Neural cell (in vitro differentiated cells): ENCODE results near the gene ROM1. TPM values are rescaled to one million over a fixed set of nuclear protein-coding genes. Genes with fewer than 3 reads are reported as not detected.

ENCODE experiments used
- H2AFZ ChIP-seq: fragments of 200-600, 300-800 bp; sonication (generic), shearing (Covaris generic); 2 replicates; pipeline ENCODE4 v1.6.0; 2014; ENCODE audit warnings: low read depth, mild to moderate bottlenecking, antibody characterized with exemption, low read length, moderate library complexity
- H3F3A ChIP-seq: fragments of 200-600 bp; shearing (Covaris generic); 2 replicates; pipeline ENCODE4 v1.6.1; 2016; ENCODE audit warnings: mild to moderate bottlenecking, moderate library complexity, mixed read lengths, antibody characterized with exemption, low read length; ENCODE audit not compliant: insufficient read depth, poor library complexity, severe bottlenecking
- H3K27ac ChIP-seq: fragments of 200-600, 300-800 bp; sonication (generic), shearing (Covaris generic); 2 replicates; pipeline ENCODE4 v1.5.1; 2014; ENCODE audit warnings: mild to moderate bottlenecking, low read length, moderate library complexity
- H3K27me3 ChIP-seq: fragments of 300-800, 200-600 bp; sonication (generic), shearing (Covaris generic); 2 replicates; pipeline ENCODE4 v1.6.0; 2014; ENCODE audit warnings: mild to moderate bottlenecking, low read depth, low read length, moderate library complexity; ENCODE audit not compliant: insufficient read depth
- H3K36me3 ChIP-seq: fragments of 300-800, 200-600 bp; sonication (generic), shearing (Covaris generic); 2 replicates; pipeline ENCODE4 v1.5.1; 2014; ENCODE audit warnings: mild to moderate bottlenecking, antibody characterized with exemption, low read length, moderate library complexity; ENCODE audit not compliant: insufficient read depth
- H3K4me2 ChIP-seq: fragments of 300-800, 200-600 bp; sonication (generic), shearing (Covaris generic); 2 replicates; pipeline ENCODE4 v1.6.0; 2014; ENCODE audit warnings: mild to moderate bottlenecking, low read length
- H3K4me3 ChIP-seq: fragments of 300-800, 200-600 bp; sonication (generic), shearing (Covaris generic); 2 replicates; pipeline ENCODE4 v1.5.1; 2014; ENCODE audit warnings: mild to moderate bottlenecking, low read length, moderate library complexity
- H3K79me2 ChIP-seq: fragments of 200-600 bp; shearing (Covaris generic); replicated peaks from 2 replicates; pipeline ENCODE4 v1.6.0; 2014; ENCODE audit warnings: mild to moderate bottlenecking, low read length, moderate library complexity; ENCODE audit not compliant: insufficient read depth
- H3K9ac ChIP-seq: fragments of 300-800, 200-600 bp; sonication (generic), shearing (Covaris generic); 2 replicates; pipeline ENCODE4 v1.6.1; 2016; ENCODE audit warnings: mild to moderate bottlenecking, low read length, mixed read lengths
- H3K9me2 ChIP-seq: fragments of 200-600 bp; shearing (Covaris generic); 2 replicates; pipeline ENCODE4 v1.6.1; 2016; ENCODE audit warnings: mild to moderate bottlenecking, low read length, mixed read lengths; ENCODE audit not compliant: insufficient read depth
- H3K9me3 ChIP-seq: fragments of 200-600, 300-800 bp; sonication (generic), shearing (Covaris generic); 2 replicates; pipeline ENCODE4 v1.6.1; 2016; ENCODE audit warnings: mild to moderate bottlenecking, mixed run types, low read length, moderate library complexity, mixed read lengths
- H4K20me1 ChIP-seq: fragments of 200-600 bp; shearing (Covaris generic); 2 replicates; pipeline ENCODE4 v1.6.1; 2016; ENCODE audit warnings: mild to moderate bottlenecking, mixed run types; ENCODE audit not compliant: insufficient read depth
- CTCF ChIP-seq: fragments of 450-650 bp; IDR thresholded peaks from 2 replicates; pipeline ENCODE4 v1.5.1; 2014; ENCODE audit warnings: antibody characterized with exemption, mild to moderate bottlenecking, moderate library complexity; ENCODE audit not compliant: poor library complexity, severe bottlenecking
- EP300 ChIP-seq: fragments of 450-650 bp; conservative IDR thresholded peaks from 2 replicates; pipeline ENCODE4 v1.6.1; 2014; ENCODE audit warnings: antibody characterized with exemption, mild to moderate bottlenecking, moderate library complexity; ENCODE audit not compliant: poor library complexity, severe bottlenecking
- EZH2 ChIP-seq: fragments of 200-600, 300-800 bp; shearing (Covaris generic), sonication (generic); IDR thresholded peaks from 2 replicates; pipeline ENCODE4 v1.6.1; 2014; ENCODE audit warnings: antibody characterized with exemption, low read length, borderline replicate concordance, mild to moderate bottlenecking; ENCODE audit not compliant: insufficient read depth, poor library complexity, severe bottlenecking
- MXI1 ChIP-seq: fragments of 450-650 bp; conservative IDR thresholded peaks from 2 replicates; pipeline ENCODE4 v1.6.1; 2014; ENCODE audit warnings: antibody characterized with exemption, mild to moderate bottlenecking; ENCODE audit not compliant: poor library complexity, severe bottlenecking
- POLR2AphosphoS5 ChIP-seq: IDR thresholded peaks from 2 replicates; pipeline ENCODE4 v1.6.1; 2012
- RAD21 ChIP-seq: fragments of 450-650 bp; conservative IDR thresholded peaks from 2 replicates; pipeline ENCODE4 v1.6.1; 2014; ENCODE audit warnings: antibody characterized with exemption, mild to moderate bottlenecking, moderate library complexity
- REST ChIP-seq: IDR thresholded peaks from 2 replicates; pipeline ENCODE4 v1.6.1; 2012; ENCODE audit warnings: borderline replicate concordance
- SMC3 ChIP-seq: fragments of 450-650 bp; conservative IDR thresholded peaks from 2 replicates; pipeline ENCODE4 v1.6.1; 2014; ENCODE audit warnings: antibody characterized with exemption, mild to moderate bottlenecking, moderate library complexity; ENCODE audit not compliant: poor library complexity
- TAF1 ChIP-seq: IDR thresholded peaks from 2 replicates; pipeline ENCODE4 v1.6.1; 2012; ENCODE audit warnings: low read depth
- polyA plus RNA-seq: library from polyadenylated mRNA; depleted of rRNA; stranded (reverse); fragments of >200 nt; gene quantifications from 2 replicates; pipeline ENCODE4 v1.2.3, GENCODE V29; 2014

ROM1 gene
- polyA plus RNA-seq, 1 donor from 2014 or later = 0.31 TPM

- Histone ChIP-seq H3K9me2 (no peaks in the 10 kb centered on the region), H3K27ac (peak overlapping the region; percentile 81), H3K4me3 (peak overlapping the region; percentile 99), H3F3A (no peaks in the 10 kb centered on the region), H3K36me3 (no peaks in the 10 kb centered on the region), H4K20me1 (no peaks in the 10 kb centered on the region), H2AFZ (peak overlapping the region; percentile 33), H3K27me3 (no peaks in the 10 kb centered on the region), H3K9me3 (no peaks in the 10 kb centered on the region), H3K4me2 (peak overlapping the region; percentile 92), H3K9ac (peak overlapping the region; percentile 90), H3K79me2 (peaks cover 21% of the 10 kb centered on the region)
- no peak for TF ChIP-seq TAF1
- TF ChIP-seq MXI1 = no peak
- no peak for TF ChIP-seq RAD21
- TF ChIP-seq POLR2AphosphoS5 = no peak
- no peak for TF ChIP-seq REST
- TF ChIP-seq SMC3 = no peak
- TF ChIP-seq EZH2 = no peak
- TF ChIP-seq EP300 = no peak
- TF ChIP-seq CTCF = no peak
Observed at GRCh38 chr11:62645671-62645945, 32.6 kb downstream of the ROM1 start.

GRCh38 chr11:62645946-62646824 is 33.1 kb downstream of the ROM1 start, which contains the start of gene GANAB:
Gene GANAB (minus strand): TSS chr11:62646613. CDS start chr11:62646599, 14 bp downstream.
- no peaks in the 10 kb centered on the region for H3K36me3 ChIP-seq
- H3K9ac ChIP-seq = peak within 1 kb of the TSS; percentile 90
- peak within 1 kb of the TSS; percentile 33 for H2AFZ ChIP-seq

More at GRCh38 chr11:62645946-62646824, 33.1 kb downstream of the ROM1 start, which contains the start of gene GANAB:
- Histone ChIP-seq H3K9me2 (no peaks in the 10 kb centered on the region), H3K4me2 (peak within 1 kb of the TSS; percentile 92), H3K27me3 (no peaks in the 10 kb centered on the region), H4K20me1 (no peaks in the 10 kb centered on the region), H3K79me2 (peaks cover 21% of the 10 kb centered on the region), H3K9me3 (no peaks in the 10 kb centered on the region), H3K4me3 (peak within 1 kb of the TSS; percentile 99), H3K27ac (peak within 1 kb of the TSS; percentile 81), H3F3A (no peaks in the 10 kb centered on the region)
- TF ChIP-seq RAD21 (no peak), EZH2 (no peak), EP300 (peak; percentile 28), REST (peak; percentile 79), TAF1 (peak; percentile 92), MXI1 (peak; percentile 75), CTCF (peak; percentile 13), SMC3 (no peak), POLR2AphosphoS5 (peak; percentile 97)
